WTC11 (cell line): ENCODE data around the gene DNAH17. TPM values are rescaled to one million over a fixed set of nuclear protein-coding genes. Genes with fewer than 3 reads are reported as not detected.

Experiments
- ATAC-seq: fragments of 200-7000 bp; cut with Tn5 transposase; 2 replicates; pipeline ENCODE4 v1.10.0; 2021; ENCODE audit warnings: mild to moderate bottlenecking, moderate library complexity
- CTCF ChIA-PET: fragments of 300-600 bp; sonication (Branson Sonifier 250); formaldehyde crosslinking; loops from one replicate; lab custom pipeline; 2021; ENCODE audit warnings: antibody characterized with exemption; lab: Charles Lee
- POLR2A ChIA-PET: fragments of 350-600 bp; sonication (Branson Sonifier 250); formaldehyde crosslinking; loops from one replicate; lab custom pipeline; 2021; ENCODE audit warnings: antibody characterized with exemption; lab: Charles Lee
- DNase-seq: peaks from one replicate; pipeline ENCODE4 v3.0.0; 2021; ENCODE audit warnings: low spot score
- H3K27ac Mint-ChIP-seq: 2 replicates; pipeline ENCODE4 v1.8.0; 2021; ENCODE audit warnings: mixed read lengths
- H3K27me3 Mint-ChIP-seq: 2 replicates; pipeline ENCODE4 v1.8.0; 2021; ENCODE audit warnings: low read depth, mild to moderate bottlenecking, moderate library complexity, mixed read lengths
- H3K36me3 Mint-ChIP-seq: 2 replicates; pipeline ENCODE4 v1.8.0; 2021; ENCODE audit warnings: mixed read lengths
- H3K4me1 Mint-ChIP-seq: 2 replicates; pipeline ENCODE4 v1.8.0; 2022; ENCODE audit warnings: mixed read lengths
- H3K4me3 Mint-ChIP-seq: 2 replicates; pipeline ENCODE4 v1.8.0; 2021; ENCODE audit warnings: mild to moderate bottlenecking, moderate library complexity, mixed read lengths
- H3K9me3 Mint-ChIP-seq: 2 replicates; pipeline ENCODE4 v1.8.0; 2021; ENCODE audit warnings: mixed read lengths
- ATF3 ChIP-seq: sonication (generic); formaldehyde crosslinking; conservative IDR thresholded peaks from 2 replicates; pipeline ENCODE4 v1.8.1; 2022; ENCODE audit warnings: mild to moderate bottlenecking, missing genetic modification reagents
- CREM ChIP-seq: sonication (generic); formaldehyde crosslinking; IDR thresholded peaks from 2 replicates; pipeline ENCODE4 v1.8.1; 2022; ENCODE audit warnings: mild to moderate bottlenecking, missing genetic modification reagents, moderate library complexity
- ETV6 ChIP-seq: sonication (generic); formaldehyde crosslinking; IDR thresholded peaks from 2 replicates; pipeline ENCODE4 v1.8.1; 2022; ENCODE audit warnings: mild to moderate bottlenecking, missing genetic modification reagents
- FOXP1 ChIP-seq: sonication (generic); formaldehyde crosslinking; IDR thresholded peaks from 2 replicates; pipeline ENCODE4 v1.8.0; 2022; ENCODE audit warnings: missing genetic modification reagents, mild to moderate bottlenecking, moderate library complexity, borderline replicate concordance
- GABPB1 ChIP-seq: sonication (generic); formaldehyde crosslinking; IDR thresholded peaks from 2 replicates; pipeline ENCODE4 v1.8.1; 2023; ENCODE audit warnings: mild to moderate bottlenecking, missing genetic modification reagents
- GTF2I ChIP-seq: fragments of 250-450 bp; sonication (Bioruptor Pico); conservative IDR thresholded peaks from 2 replicates; pipeline ENCODE4 v1.4.0; 2021; ENCODE audit warnings: mild to moderate bottlenecking
- HMGA2 ChIP-seq: fragments of 250-450 bp; sonication (Bioruptor Pico); IDR thresholded peaks from 2 replicates; pipeline ENCODE4 v1.4.0; 2021; ENCODE audit warnings: mild to moderate bottlenecking, moderate library complexity
- RORB ChIP-seq: fragments of 250-450 bp; sonication (Bioruptor Pico); IDR thresholded peaks from 2 replicates; pipeline ENCODE4 v1.9.0; 2021; ENCODE audit warnings: mild to moderate bottlenecking
- SMAD3 ChIP-seq: sonication (generic); formaldehyde crosslinking; IDR thresholded peaks from 2 replicates; pipeline ENCODE4 v1.8.0; 2022; ENCODE audit warnings: missing genetic modification reagents, mild to moderate bottlenecking, borderline replicate concordance
- STAT6 ChIP-seq: sonication (generic); formaldehyde crosslinking; conservative IDR thresholded peaks from 2 replicates; pipeline ENCODE4 v1.8.1; 2023; ENCODE audit warnings: mild to moderate bottlenecking, low read depth, missing genetic modification reagents, moderate library complexity
- ZNF232 ChIP-seq: sonication (generic); formaldehyde crosslinking; IDR thresholded peaks from 2 replicates; pipeline ENCODE4 v1.8.0; 2022; ENCODE audit warnings: mild to moderate bottlenecking, missing genetic modification reagents
- ZNF317 ChIP-seq: sonication (generic); formaldehyde crosslinking; IDR thresholded peaks from 2 replicates; pipeline ENCODE4 v1.8.1; 2023; ENCODE audit warnings: low read depth, mild to moderate bottlenecking, moderate library complexity, missing genetic modification reagents, borderline replicate concordance
- ZNF425 ChIP-seq: fragments of 250-450 bp; sonication (Bioruptor Pico); conservative IDR thresholded peaks from 2 replicates; pipeline ENCODE4 v1.9.0; 2021; ENCODE audit warnings: mild to moderate bottlenecking
- ZNF532 ChIP-seq: fragments of 250-450 bp; sonication (Bioruptor Pico); IDR thresholded peaks from 2 replicates; pipeline ENCODE4 v1.9.0; 2021; ENCODE audit warnings: mild to moderate bottlenecking, borderline replicate concordance
- ZSCAN18 ChIP-seq: fragments of 250-450 bp; sonication (Bioruptor Pico); IDR thresholded peaks from 2 replicates; pipeline ENCODE4 v2.1.2; 2022; ENCODE audit warnings: mild to moderate bottlenecking, moderate library complexity
- total RNA-seq: library from RNA; stranded (reverse); gene quantifications from 3 replicates; pipeline ENCODE4 v1.2.3, GENCODE V29; 2021

The DNAH17 gene
- total RNA-seq, 1 experiment from 2014 or later: 0.87 TPM

GRCh38 chr17:78491236-78492115 lies 85.7 kb downstream of the DNAH17 start:
- POLR2A ChIA-PET: interaction anchor here (0.6 kb wide), 1 partner anchor 255 kb away, joined by 5 read pairs; no protein-coding TSS in a partner anchor
- Mint-ChIP-seq H3K9me3 (no peaks in the 10 kb centered on the region), H3K27me3 (peaks cover 16% of the 10 kb centered on the region), H3K4me3 (no peak overlapping the region), H3K4me1 (no peaks in the 10 kb centered on the region), H3K27ac (no peak overlapping the region), H3K36me3 (no peaks in the 10 kb centered on the region)
- DNase-seq (no peak), ATAC-seq (no peak)
- CTCF ChIA-PET: interaction anchor here (0.7 to 2.3 kb wide), 8 partner anchors 32 to 308 kb away, joined by 3 to 11 read pairs (median 4); no protein-coding TSS in a partner anchor
- TF ChIP-seq SMAD3 (CRISPR knock-in tag): no peak
- no peak for TF ChIP-seq ZNF425
- no peak for TF ChIP-seq ZNF532 (CRISPR knock-in tag)
- TF ChIP-seq GTF2I: no peak
- no peak for TF ChIP-seq STAT6
- TF ChIP-seq FOXP1 (CRISPR knock-in tag): no peak
- no peak for TF ChIP-seq ZNF232 (CRISPR knock-in tag)
- TF ChIP-seq RORB: no peak
- TF ChIP-seq ATF3: no peak
- TF ChIP-seq HMGA2 (CRISPR knock-in tag): no peak
- TF ChIP-seq GABPB1 (CRISPR knock-in tag): no peak
- TF ChIP-seq CREM (CRISPR knock-in tag): no peak

- Mint-ChIP-seq H3K9me3 (no peaks in the 10 kb centered on the region), H3K4me3 (no peak overlapping the region), H3K27ac (no peak overlapping the region), H3K27me3 (peaks cover 16% of the 10 kb centered on the region), H3K4me1 (no peaks in the 10 kb centered on the region), H3K36me3 (no peaks in the 10 kb centered on the region)
- TF ChIP-seq ETV6 (CRISPR knock-in tag) (no peak), ZSCAN18 (CRISPR knock-in tag) (no peak), ZNF317 (CRISPR knock-in tag) (no peak)
- DNase-seq: no peak
- no peak for ATAC-seq
- ChIA-PET CTCF (no interaction called here), POLR2A (no interaction called here)
These were observed 86.5 kb downstream of the DNAH17 start for GRCh38 chr17:78490673-78491072.
